HCT116 (cell line): Measurements from ENCODE around the gene FURIN. TPM values are rescaled to one million over a fixed set of nuclear protein-coding genes. Genes with fewer than 3 reads are reported as not detected.

Source experiments
- ATAC-seq: fragments of 200-7000 bp; cut with Tn5 transposase; 2 replicates; pipeline ENCODE4 v1.9.1; 2020; ENCODE audit warnings: mild to moderate bottlenecking, moderate library complexity
- BruUV-seq: library from RNA; stranded (reverse); fragments of 400-500 nt; replicated peaks from 2 replicates; lab custom pipeline; 2021; lab: Mats Ljungman, UMichigan
- CTCF ChIA-PET: fragments of 300-600 bp; sonication (Branson Sonifier 250); formaldehyde crosslinking; loops from one replicate; lab custom pipeline; 2021; ENCODE audit warnings: antibody characterized with exemption; lab: Charles Lee
- POLR2A ChIA-PET: fragments of 300-600, 350-600 bp; sonication (Branson Sonifier 250); formaldehyde crosslinking; loops from one replicate; lab custom pipeline; 2021; ENCODE audit warnings: antibody characterized with exemption; lab: Charles Lee
- RAD21 ChIA-PET, 2 experiments: fragments of 300-600 bp; sonication (Branson Sonifier 250); formaldehyde crosslinking; loops; one replicate each; lab custom pipeline; 2023; ENCODE audit warnings: low total read pairs in 2 of 2; ENCODE audit not compliant: uncharacterized antibody in 2 of 2, unreplicated experiment in 2 of 2, low non-redundant PET in 1 of 2; lab: Charles Lee
- DNase-seq: peaks from one replicate; pipeline ENCODE4 v3.0.0-alpha.2; 2010; ENCODE audit warnings: low read depth, low spot score
- H2AFZ ChIP-seq: fragments of 200-600 bp; shearing (Covaris generic), sonication (generic); 2 replicates; pipeline ENCODE4 v1.6.1; 2017; ENCODE audit warnings: low read depth, mixed run types, mixed read lengths, antibody characterized with exemption, low read length; ENCODE audit not compliant: poor library complexity, severe bottlenecking
- H3K27ac ChIP-seq: 2 replicates; pipeline ENCODE4 v1.5.1; 2012; ENCODE audit warnings: low read depth, low read length
- H3K27me3 ChIP-seq: fragments of 200-600 bp; sonication (generic); 2 replicates; pipeline ENCODE4 v1.6.1; 2016; ENCODE audit warnings: mixed run types, low read length, mixed read lengths; ENCODE audit not compliant: insufficient read depth
- H3K36me3 ChIP-seq, 2 experiments: fragments of 200-500 bp in 1 of 2; fragments of 200-600 bp in 1 of 2; sonication (Bioruptor generic) in 1 of 2; sonication (generic) in 1 of 2; 2 replicates each; pipeline versions ENCODE4 v1.5.1 to v1.6.1; 2014 to 2016; ENCODE audit warnings: low read length in 2 of 2, inconsistent platforms in 1 of 2, mixed read lengths in 1 of 2, mixed run types in 1 of 2; ENCODE audit not compliant: insufficient read depth in 2 of 2, control insufficient read depth in 1 of 2
- H3K4me1 ChIP-seq, 2 experiments: fragments of 200-600 bp in 1 of 2; sonication (generic) in 1 of 2; 2 replicates each; pipeline versions ENCODE4 v1.5.1 to v1.6.1; 2012 to 2017; ENCODE audit warnings: low read length in 2 of 2, inconsistent platforms in 1 of 2, mild to moderate bottlenecking in 1 of 2, mixed read lengths in 1 of 2, mixed run types in 1 of 2, moderate library complexity in 1 of 2; ENCODE audit not compliant: insufficient read depth in 2 of 2, control insufficient read depth in 1 of 2
- H3K4me2 ChIP-seq: fragments of 200-600 bp; sonication (generic); 2 replicates; pipeline ENCODE4 v1.6.1; 2017; ENCODE audit warnings: mixed run types, low read length, mixed read lengths
- H3K4me3 ChIP-seq, 2 experiments: fragments of 200-600 bp in 1 of 2; sonication (generic) in 1 of 2; replicated peaks in 1 of 2; 2 replicates each; pipeline ENCODE4 v1.5.1; 2011 to 2016; ENCODE audit warnings: low read length in 2 of 2, control low read depth in 1 of 2, low read depth in 1 of 2, mild to moderate bottlenecking in 1 of 2, mixed read lengths in 1 of 2, mixed run types in 1 of 2
- H3K79me2 ChIP-seq: fragments of 200-600 bp; sonication (generic); 2 replicates; pipeline ENCODE4 v1.6.1; 2017; ENCODE audit warnings: mild to moderate bottlenecking, mixed run types, low read length, moderate library complexity, mixed read lengths; ENCODE audit not compliant: insufficient read depth
- H3K9ac ChIP-seq: fragments of 200-600 bp; sonication (generic); 2 replicates; pipeline ENCODE4 v1.6.1; 2016; ENCODE audit warnings: low read length, mixed read lengths
- H3K9me2 ChIP-seq: fragments of 200-600 bp; sonication (generic), shearing (Covaris generic); 2 replicates; pipeline ENCODE4 v1.6.1; 2017; ENCODE audit warnings: mixed run types, mild to moderate bottlenecking, moderate library complexity; ENCODE audit not compliant: insufficient read depth
- H3K9me3 ChIP-seq, 2 experiments: fragments of 200-500 bp in 1 of 2; fragments of 200-600 bp in 1 of 2; sonication (Bioruptor generic) in 1 of 2; sonication (generic) in 1 of 2; 2 replicates each; pipeline ENCODE4 v1.6.1; 2014 to 2017; ENCODE audit warnings: low read length in 2 of 2, mixed read lengths in 2 of 2, inconsistent platforms in 1 of 2, low read depth in 1 of 2, mild to moderate bottlenecking in 1 of 2, mixed run types in 1 of 2, moderate library complexity in 1 of 2; ENCODE audit not compliant: control insufficient read depth in 1 of 2, insufficient read depth in 1 of 2
- H4K20me1 ChIP-seq: fragments of 200-600 bp; sonication (generic), shearing (Covaris generic); 2 replicates; pipeline ENCODE4 v1.6.1; 2017; ENCODE audit warnings: mixed run types, mild to moderate bottlenecking, moderate library complexity; ENCODE audit not compliant: insufficient read depth
- CTCF ChIP-seq, 3 experiments: fragments of 200-600 bp in 1 of 3; sonication (generic) in 1 of 3; IDR thresholded peaks in 2 of 3; conservative IDR thresholded peaks in 1 of 3; 2 replicates each; pipeline ENCODE4 v1.5.1; 2012 to 2017; ENCODE audit warnings: low read depth in 2 of 3, low read length in 2 of 3, antibody characterized with exemption in 1 of 3, borderline replicate concordance in 1 of 3, control low read depth in 1 of 3, mild to moderate bottlenecking in 1 of 3, mixed read lengths in 1 of 3, mixed run types in 1 of 3, moderate library complexity in 1 of 3; ENCODE audit not compliant: insufficient read depth in 1 of 3
- REST ChIP-seq: IDR thresholded peaks from 2 replicates; pipeline ENCODE4 v1.6.1; 2012; ENCODE audit warnings: low read depth
- SRF ChIP-seq: IDR thresholded peaks from 2 replicates; pipeline ENCODE4 v1.6.1; 2012; ENCODE audit warnings: low read depth
- intact Hi-C: fragments of 100-400 bp; cut with micrococcal nuclease; formaldehyde crosslinking; loops from 2 replicates; pipeline ENCODE4 v1.10.0; 2022
- total RNA-seq: library from RNA; stranded (reverse); gene quantifications from one replicate; pipeline ENCODE4 v1.2.1, GENCODE V29; 2021; ENCODE audit not compliant: unreplicated experiment

FURIN gene
- total RNA-seq, 1 experiment from 2014 or later: 42.0 TPM

GRCh38 chr15:90820481-90820880 lies 47.9 kb upstream of the FURIN start:
- Histone ChIP-seq H3K9me2 (no peaks in the 10 kb centered on the region), H4K20me1 (no peaks in the 10 kb centered on the region), H3K27me3 (no peaks in the 10 kb centered on the region), H2AFZ (no peak overlapping the region), H3K9ac (no peak overlapping the region), H3K9me3 (no peaks in the 10 kb centered on the region), H3K4me3 (no peak overlapping the region), H3K4me1 (peaks cover 0 to 3% of the 10 kb centered on the region in 2 experiments; a peak in 1 of 4 replicates), H3K27ac (no peak overlapping the region), H3K79me2 (no peaks in the 10 kb centered on the region), H3K4me2 (no peak overlapping the region), H3K36me3 (no peaks in the 10 kb centered on the region)
- no TSS peak for BruUV-seq
- ChIA-PET POLR2A (no interaction called here), RAD21 (no interaction called here), CTCF (no interaction called here)
- TF ChIP-seq CTCF (IDR thresholded peaks at IDR 0.05 in 2 of 3, conservative IDR thresholded peaks at IDR 0.05 in 1 of 3; ENCODE audit: borderline replicate concordance in 1 of 3, insufficient read depth in 1 of 3, low read depth in 2 of 3, low read length in 2 of 3) (no peak), REST (no peak), SRF (no peak)
- no peak for DNase-seq
- intact Hi-C loops: no loop called here
- ATAC-seq: no peak
